HCT116 (cell line): ENCODE results near the gene CCDC81.

Experiments used
- CEBPB ChIP-seq: IDR thresholded peaks from 2 replicates; pipeline ENCODE4 v1.6.1; 2012; ENCODE audit warnings: low read depth
- EZH2 ChIP-seq: fragments of 200-600 bp; sonication (generic); IDR thresholded peaks from 2 replicates; pipeline ENCODE4 v1.6.1; 2017; ENCODE audit warnings: antibody characterized with exemption, mixed run types
- FOSL1 ChIP-seq: IDR thresholded peaks from 2 replicates; pipeline ENCODE4 v1.6.1; 2012; ENCODE audit warnings: low read depth
- JUND ChIP-seq: IDR thresholded peaks from 2 replicates; pipeline ENCODE4 v1.6.1; 2012
- POLR2A ChIP-seq: IDR thresholded peaks from 2 replicates; pipeline ENCODE4 v1.7.0; 2011; ENCODE audit warnings: borderline replicate concordance; ENCODE audit not compliant: insufficient read depth, insufficient read length; ENCODE audit errors: extremely low read depth
- RAD21 ChIP-seq: IDR thresholded peaks from 2 replicates; pipeline ENCODE4 v1.6.1; 2012; ENCODE audit warnings: low read depth, mild to moderate bottlenecking
- SRF ChIP-seq: IDR thresholded peaks from 2 replicates; pipeline ENCODE4 v1.6.1; 2012; ENCODE audit warnings: low read depth
- TF ChIP-seq, protein P1 (sequence below), 3 experiments: fragments of 200-600 bp in 1 of 3; sonication (generic) in 1 of 3; IDR thresholded peaks in 2 of 3; conservative IDR thresholded peaks in 1 of 3; 2 replicates each; pipeline ENCODE4 v1.5.1; 2012 to 2017; ENCODE audit warnings: low read depth in 2 of 3, low read length in 2 of 3, antibody characterized with exemption in 1 of 3, borderline replicate concordance in 1 of 3, control low read depth in 1 of 3, mild to moderate bottlenecking in 1 of 3, mixed read lengths in 1 of 3, mixed run types in 1 of 3, moderate library complexity in 1 of 3; ENCODE audit not compliant: insufficient read depth in 1 of 3

DNA sequence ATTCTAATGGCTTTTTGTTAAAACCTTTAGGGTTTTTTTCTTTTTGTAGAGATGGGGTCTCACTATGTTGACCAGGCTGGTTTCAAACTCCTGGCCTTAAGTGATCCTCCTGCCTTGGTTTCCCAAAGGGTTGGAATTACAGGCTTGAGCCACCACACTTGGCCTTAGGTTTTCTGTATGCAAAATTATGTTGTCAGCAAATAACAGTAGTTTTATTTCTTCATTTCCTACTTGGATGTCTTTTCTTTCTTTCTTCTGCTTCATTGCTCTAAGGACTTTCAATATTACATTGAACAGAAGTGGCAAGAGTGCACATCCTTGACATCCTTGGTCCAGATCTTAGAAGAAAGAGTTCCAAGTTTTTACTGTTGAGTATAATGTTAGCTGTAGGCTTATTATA lies 52.8 kb downstream of the CCDC81 start:
- TF ChIP-seq POLR2A: no peak
- no peak for TF ChIP-seq EZH2
- TF ChIP-seq SRF: no peak
- TF ChIP-seq JUND: no peak
- TF ChIP-seq CEBPB: no peak
- TF ChIP-seq, protein P1, sequence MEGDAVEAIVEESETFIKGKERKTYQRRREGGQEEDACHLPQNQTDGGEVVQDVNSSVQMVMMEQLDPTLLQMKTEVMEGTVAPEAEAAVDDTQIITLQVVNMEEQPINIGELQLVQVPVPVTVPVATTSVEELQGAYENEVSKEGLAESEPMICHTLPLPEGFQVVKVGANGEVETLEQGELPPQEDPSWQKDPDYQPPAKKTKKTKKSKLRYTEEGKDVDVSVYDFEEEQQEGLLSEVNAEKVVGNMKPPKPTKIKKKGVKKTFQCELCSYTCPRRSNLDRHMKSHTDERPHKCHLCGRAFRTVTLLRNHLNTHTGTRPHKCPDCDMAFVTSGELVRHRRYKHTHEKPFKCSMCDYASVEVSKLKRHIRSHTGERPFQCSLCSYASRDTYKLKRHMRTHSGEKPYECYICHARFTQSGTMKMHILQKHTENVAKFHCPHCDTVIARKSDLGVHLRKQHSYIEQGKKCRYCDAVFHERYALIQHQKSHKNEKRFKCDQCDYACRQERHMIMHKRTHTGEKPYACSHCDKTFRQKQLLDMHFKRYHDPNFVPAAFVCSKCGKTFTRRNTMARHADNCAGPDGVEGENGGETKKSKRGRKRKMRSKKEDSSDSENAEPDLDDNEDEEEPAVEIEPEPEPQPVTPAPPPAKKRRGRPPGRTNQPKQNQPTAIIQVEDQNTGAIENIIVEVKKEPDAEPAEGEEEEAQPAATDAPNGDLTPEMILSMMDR (IDR thresholded peaks at IDR 0.05 in 2 of 3, conservative IDR thresholded peaks at IDR 0.05 in 1 of 3; ENCODE audit: borderline replicate concordance in 1 of 3, insufficient read depth in 1 of 3, low read depth in 2 of 3, low read length in 2 of 3): no peak
- TF ChIP-seq FOSL1: no peak
- no peak for TF ChIP-seq RAD21
